Ishikawa (cell line): ENCODE results near the gene TRIM56.

Source experiments
- CEBPB ChIP-seq: IDR thresholded peaks from 2 replicates; pipeline ENCODE4 v1.6.1; 2012
- CREB1 ChIP-seq: IDR thresholded peaks from 2 replicates; pipeline ENCODE4 v1.6.1; 2012; ENCODE audit warnings: low read depth
- EGR1 ChIP-seq: IDR thresholded peaks from 2 replicates; pipeline ENCODE4 v1.6.1; 2012
- EP300 ChIP-seq: IDR thresholded peaks from 2 replicates; pipeline ENCODE4 v1.6.1; 2012; ENCODE audit warnings: borderline replicate concordance
- FOXM1 ChIP-seq: IDR thresholded peaks from 2 replicates; pipeline ENCODE4 v1.6.1; 2012; ENCODE audit warnings: low read depth, borderline replicate concordance
- NFIC ChIP-seq: IDR thresholded peaks from 2 replicates; pipeline ENCODE4 v1.6.1; 2012
- RAD21 ChIP-seq: IDR thresholded peaks from 2 replicates; pipeline ENCODE4 v1.6.1; 2012; ENCODE audit warnings: low read depth
- TAF1 ChIP-seq: IDR thresholded peaks from 2 replicates; pipeline ENCODE4 v1.6.1; 2012; ENCODE audit warnings: low read depth, mild to moderate bottlenecking
- TCF12 ChIP-seq: IDR thresholded peaks from 2 replicates; pipeline ENCODE4 v1.6.1; 2012; ENCODE audit warnings: low read depth
- TEAD4 ChIP-seq: IDR thresholded peaks from 2 replicates; pipeline ENCODE4 v1.6.1; 2012
- YY1 ChIP-seq: IDR thresholded peaks from 2 replicates; pipeline ENCODE4 v1.6.1; 2012; ENCODE audit warnings: low read depth
- ZBTB7A ChIP-seq: IDR thresholded peaks from 2 replicates; pipeline ENCODE4 v1.6.1; 2012; ENCODE audit warnings: low read depth
- TF ChIP-seq, protein P1 (sequence below): IDR thresholded peaks from 2 replicates; pipeline ENCODE4 v1.6.1; 2012
- TF ChIP-seq, protein P2 (sequence below): IDR thresholded peaks from 2 replicates; pipeline ENCODE4 v1.6.1; 2012
- TF ChIP-seq, protein P3 (sequence below): IDR thresholded peaks from 2 replicates; pipeline ENCODE4 v1.6.1; 2012; ENCODE audit warnings: low read depth, mild to moderate bottlenecking

TRIM56 gene

GRCh38 chr7:101129603-101130117 lies 44.4 kb downstream of the TRIM56 start:
- no peak for TF ChIP-seq TCF12
- no peak for TF ChIP-seq TEAD4
- no peak for TF ChIP-seq FOXM1
- TF ChIP-seq, protein P1, sequence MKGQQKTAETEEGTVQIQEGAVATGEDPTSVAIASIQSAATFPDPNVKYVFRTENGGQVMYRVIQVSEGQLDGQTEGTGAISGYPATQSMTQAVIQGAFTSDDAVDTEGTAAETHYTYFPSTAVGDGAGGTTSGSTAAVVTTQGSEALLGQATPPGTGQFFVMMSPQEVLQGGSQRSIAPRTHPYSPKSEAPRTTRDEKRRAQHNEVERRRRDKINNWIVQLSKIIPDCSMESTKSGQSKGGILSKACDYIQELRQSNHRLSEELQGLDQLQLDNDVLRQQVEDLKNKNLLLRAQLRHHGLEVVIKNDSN: no peak
- no peak for TF ChIP-seq CREB1
- TF ChIP-seq TAF1: no peak
- no peak for TF ChIP-seq EP300
- no peak for TF ChIP-seq RAD21
- no peak for TF ChIP-seq CEBPB

- TF ChIP-seq, protein P2, sequence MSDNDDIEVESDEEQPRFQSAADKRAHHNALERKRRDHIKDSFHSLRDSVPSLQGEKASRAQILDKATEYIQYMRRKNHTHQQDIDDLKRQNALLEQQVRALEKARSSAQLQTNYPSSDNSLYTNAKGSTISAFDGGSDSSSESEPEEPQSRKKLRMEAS: no peak
- TF ChIP-seq, protein P1: no peak
- no peak for TF ChIP-seq CEBPB
- no peak for TF ChIP-seq NFIC
These were observed 48.5 kb downstream of the TRIM56 start for GRCh38 chr7:101133621-101134398.

DNA sequence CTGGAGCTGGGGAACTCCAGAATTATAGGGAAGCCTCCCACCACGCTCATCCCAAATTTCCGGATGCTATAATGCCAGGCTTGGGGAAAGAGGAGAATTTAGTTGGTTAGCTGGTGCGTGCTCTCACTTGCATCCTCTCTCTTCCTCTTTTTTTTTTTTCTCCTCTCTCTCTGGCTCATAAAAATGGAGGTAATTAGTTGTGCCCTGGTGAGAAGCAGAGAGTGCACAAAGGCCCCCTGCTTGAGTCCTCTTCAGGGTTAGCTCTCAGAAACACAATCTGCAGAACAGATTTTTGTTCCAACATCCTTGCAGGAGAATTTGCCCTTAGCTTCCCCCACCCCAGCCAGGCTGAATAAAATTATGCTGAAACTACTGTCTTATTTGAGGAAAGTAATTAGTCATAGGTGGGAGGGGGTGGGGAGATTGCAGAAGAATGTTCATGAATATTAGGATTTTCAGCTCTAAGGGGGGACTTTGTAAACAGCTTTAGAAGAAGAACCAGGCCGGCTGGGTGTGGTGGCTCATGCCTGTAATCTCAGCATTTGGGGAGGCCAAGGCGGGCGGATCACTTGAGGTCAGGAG lies 49.2 kb downstream of the TRIM56 start:
- no peak for TF ChIP-seq RAD21

GRCh38 chr7:101137651-101138212 lies 52.5 kb downstream of the TRIM56 start:
- TF ChIP-seq NFIC: no peak
- TF ChIP-seq ZBTB7A: no peak
- no peak for TF ChIP-seq EP300
- no peak for TF ChIP-seq TAF1
- no peak for TF ChIP-seq CEBPB
- TF ChIP-seq CREB1: no peak
- TF ChIP-seq TCF12: no peak
- no peak for TF ChIP-seq TEAD4
- TF ChIP-seq EGR1: no peak
- no peak for TF ChIP-seq FOXM1
- no peak for TF ChIP-seq YY1
- TF ChIP-seq, protein P1: no peak
- TF ChIP-seq, protein P3, sequence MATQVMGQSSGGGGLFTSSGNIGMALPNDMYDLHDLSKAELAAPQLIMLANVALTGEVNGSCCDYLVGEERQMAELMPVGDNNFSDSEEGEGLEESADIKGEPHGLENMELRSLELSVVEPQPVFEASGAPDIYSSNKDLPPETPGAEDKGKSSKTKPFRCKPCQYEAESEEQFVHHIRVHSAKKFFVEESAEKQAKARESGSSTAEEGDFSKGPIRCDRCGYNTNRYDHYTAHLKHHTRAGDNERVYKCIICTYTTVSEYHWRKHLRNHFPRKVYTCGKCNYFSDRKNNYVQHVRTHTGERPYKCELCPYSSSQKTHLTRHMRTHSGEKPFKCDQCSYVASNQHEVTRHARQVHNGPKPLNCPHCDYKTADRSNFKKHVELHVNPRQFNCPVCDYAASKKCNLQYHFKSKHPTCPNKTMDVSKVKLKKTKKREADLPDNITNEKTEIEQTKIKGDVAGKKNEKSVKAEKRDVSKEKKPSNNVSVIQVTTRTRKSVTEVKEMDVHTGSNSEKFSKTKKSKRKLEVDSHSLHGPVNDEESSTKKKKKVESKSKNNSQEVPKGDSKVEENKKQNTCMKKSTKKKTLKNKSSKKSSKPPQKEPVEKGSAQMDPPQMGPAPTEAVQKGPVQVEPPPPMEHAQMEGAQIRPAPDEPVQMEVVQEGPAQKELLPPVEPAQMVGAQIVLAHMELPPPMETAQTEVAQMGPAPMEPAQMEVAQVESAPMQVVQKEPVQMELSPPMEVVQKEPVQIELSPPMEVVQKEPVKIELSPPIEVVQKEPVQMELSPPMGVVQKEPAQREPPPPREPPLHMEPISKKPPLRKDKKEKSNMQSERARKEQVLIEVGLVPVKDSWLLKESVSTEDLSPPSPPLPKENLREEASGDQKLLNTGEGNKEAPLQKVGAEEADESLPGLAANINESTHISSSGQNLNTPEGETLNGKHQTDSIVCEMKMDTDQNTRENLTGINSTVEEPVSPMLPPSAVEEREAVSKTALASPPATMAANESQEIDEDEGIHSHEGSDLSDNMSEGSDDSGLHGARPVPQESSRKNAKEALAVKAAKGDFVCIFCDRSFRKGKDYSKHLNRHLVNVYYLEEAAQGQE: no peak
- no peak for TF ChIP-seq RAD21
- TF ChIP-seq, protein P2: no peak

DNA sequence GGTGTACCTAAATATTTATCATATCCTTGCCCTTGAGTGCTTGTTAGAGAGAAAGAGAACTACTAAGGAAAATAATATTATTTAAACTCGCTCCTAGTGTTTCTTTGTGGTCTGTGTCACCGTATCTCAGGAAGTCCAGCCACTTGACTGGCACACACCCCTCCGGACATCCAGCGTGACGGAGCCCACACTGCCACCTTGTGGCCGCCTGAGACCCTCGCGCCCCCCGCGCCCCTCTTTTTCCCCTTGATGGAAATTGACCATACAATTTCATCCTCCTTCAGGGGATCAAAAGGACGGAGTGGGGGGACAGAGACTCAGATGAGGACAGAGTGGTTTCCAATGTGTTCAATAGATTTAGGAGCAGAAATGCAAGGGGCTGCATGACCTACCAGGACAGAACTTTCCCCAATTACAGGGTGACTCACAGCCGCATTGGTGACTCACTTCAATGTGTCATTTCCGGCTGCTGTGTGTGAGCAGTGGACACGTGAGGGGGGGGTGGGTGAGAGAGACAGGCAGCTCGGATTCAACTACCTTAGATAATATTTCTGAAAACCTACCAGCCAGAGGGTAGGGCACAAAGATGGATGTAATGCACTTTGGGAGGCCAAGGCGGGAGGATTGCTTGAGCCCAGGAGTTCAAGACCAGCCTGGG lies 53.1 kb downstream of the TRIM56 start:
- TF ChIP-seq TEAD4 (peak; percentile 37; the same call in 1 of the 2 replicates), YY1 (no peak), EP300 (peak; percentile 77; the same call in 1 of the 2 replicates), EGR1 (no peak), FOXM1 (0 out of 2 replicates have a peak, but pooled peaks have one; percentile 31), CEBPB (no peak), RAD21 (peak; percentile 64), NFIC (0 out of 2 replicates have a peak, but pooled peaks have one; percentile 18), CREB1 (peak; percentile 66), TCF12 (peak; percentile 85), TAF1 (no peak), ZBTB7A (peak; percentile 100)
- TF ChIP-seq, protein P1: peak; percentile 92
- TF ChIP-seq, protein P2: peak; percentile 83
- TF ChIP-seq, protein P3: no peak
